C4-2B (cell line): Measurements from ENCODE around the gene CAVIN2.

Source experiments
- ZFX ChIP-seq: fragments of 450-650 bp; IDR thresholded peaks from 2 replicates; pipeline ENCODE4 v1.6.1; 2017
- TF ChIP-seq, protein P1 (sequence below): fragments of 450-650 bp; conservative IDR thresholded peaks from 2 replicates; pipeline ENCODE4 v1.5.1; 2017; ENCODE audit warnings: mild to moderate bottlenecking

DNA sequence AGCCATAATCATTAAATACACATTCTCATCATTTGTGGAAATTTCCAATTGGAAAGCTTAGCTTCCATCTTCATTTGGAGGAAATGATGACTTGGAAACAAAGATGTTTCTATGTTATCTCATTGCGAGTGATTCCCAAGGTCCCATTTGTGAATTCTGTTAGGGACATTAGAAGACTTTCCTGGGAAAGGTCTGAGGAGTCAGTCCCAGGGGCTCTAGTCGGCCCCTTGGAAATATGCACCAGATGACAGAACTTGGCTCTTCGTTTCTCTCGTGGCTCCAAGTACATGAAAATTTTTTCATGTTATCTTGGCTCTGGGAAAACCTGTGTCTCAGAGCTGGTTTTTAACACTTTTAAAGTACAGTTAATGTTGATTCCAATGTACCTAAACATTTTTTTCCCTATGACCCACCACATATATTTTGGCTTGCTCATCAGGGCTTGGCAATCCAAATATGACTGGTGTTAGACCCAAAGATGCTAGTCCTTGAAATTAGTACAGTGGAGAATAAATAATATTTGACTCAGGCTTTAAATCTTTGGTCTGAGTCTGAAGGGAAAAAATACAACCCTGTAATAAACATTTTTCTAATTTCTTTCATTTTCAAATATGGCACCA lies 15.4 kb upstream of the CAVIN2 start:
- TF ChIP-seq, protein P1, sequence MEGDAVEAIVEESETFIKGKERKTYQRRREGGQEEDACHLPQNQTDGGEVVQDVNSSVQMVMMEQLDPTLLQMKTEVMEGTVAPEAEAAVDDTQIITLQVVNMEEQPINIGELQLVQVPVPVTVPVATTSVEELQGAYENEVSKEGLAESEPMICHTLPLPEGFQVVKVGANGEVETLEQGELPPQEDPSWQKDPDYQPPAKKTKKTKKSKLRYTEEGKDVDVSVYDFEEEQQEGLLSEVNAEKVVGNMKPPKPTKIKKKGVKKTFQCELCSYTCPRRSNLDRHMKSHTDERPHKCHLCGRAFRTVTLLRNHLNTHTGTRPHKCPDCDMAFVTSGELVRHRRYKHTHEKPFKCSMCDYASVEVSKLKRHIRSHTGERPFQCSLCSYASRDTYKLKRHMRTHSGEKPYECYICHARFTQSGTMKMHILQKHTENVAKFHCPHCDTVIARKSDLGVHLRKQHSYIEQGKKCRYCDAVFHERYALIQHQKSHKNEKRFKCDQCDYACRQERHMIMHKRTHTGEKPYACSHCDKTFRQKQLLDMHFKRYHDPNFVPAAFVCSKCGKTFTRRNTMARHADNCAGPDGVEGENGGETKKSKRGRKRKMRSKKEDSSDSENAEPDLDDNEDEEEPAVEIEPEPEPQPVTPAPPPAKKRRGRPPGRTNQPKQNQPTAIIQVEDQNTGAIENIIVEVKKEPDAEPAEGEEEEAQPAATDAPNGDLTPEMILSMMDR, result no peak
- no peak for TF ChIP-seq ZFX
